Measurements from ENCODE around the gene CHRNA4.

Gene CHRNA4

GRCh38 chr20:63317061-63317460, 44.1 kb downstream of the CHRNA4 start:
- H3K9me2 ChIP-seq (replicated peaks; ENCODE audit: control insufficient read depth, low read length) = no peaks in the 10 kb centered on the region
- no peak overlapping the region for H3K27ac ChIP-seq (ENCODE audit: low read depth, low read length)
- no peaks in the 10 kb centered on the region for H3K36me3 ChIP-seq (ENCODE audit: control insufficient read depth, low read length)
- no peak overlapping the region for H3K4me3 ChIP-seq (ENCODE audit: low read length)
- H3K9me3 ChIP-seq (ENCODE audit: control insufficient read depth, insufficient read depth, low read length) = no peaks in the 10 kb centered on the region
- H3K27me3 ChIP-seq (ENCODE audit: control insufficient read depth, low read length) = no peaks in the 10 kb centered on the region
- H3K4me1 ChIP-seq (ENCODE audit: control insufficient read depth, low read length) = no peaks in the 10 kb centered on the region
- no peak overlapping the region for H3K4me2 ChIP-seq (ENCODE audit: low read length)
- H3K79me2 ChIP-seq (ENCODE audit: control insufficient read depth, low read length) = no peaks in the 10 kb centered on the region
- no peaks in the 10 kb centered on the region for H4K20me1 ChIP-seq (ENCODE audit: control insufficient read depth, insufficient read depth, low read depth, low read length)
- TF ChIP-seq CTCF (IDR thresholded peaks at IDR 0.05; ENCODE audit: low read depth, low read length, poor library complexity, severe bottlenecking) (no peak), EZH2phosphoT487 (IDR thresholded peaks at IDR 0.05; ENCODE audit: borderline replicate concordance, low read length) (no peak)
- no peaks in the 10 kb centered on the region for H3F3A ChIP-seq (ENCODE audit: control insufficient read depth, insufficient read depth)

DNA sequence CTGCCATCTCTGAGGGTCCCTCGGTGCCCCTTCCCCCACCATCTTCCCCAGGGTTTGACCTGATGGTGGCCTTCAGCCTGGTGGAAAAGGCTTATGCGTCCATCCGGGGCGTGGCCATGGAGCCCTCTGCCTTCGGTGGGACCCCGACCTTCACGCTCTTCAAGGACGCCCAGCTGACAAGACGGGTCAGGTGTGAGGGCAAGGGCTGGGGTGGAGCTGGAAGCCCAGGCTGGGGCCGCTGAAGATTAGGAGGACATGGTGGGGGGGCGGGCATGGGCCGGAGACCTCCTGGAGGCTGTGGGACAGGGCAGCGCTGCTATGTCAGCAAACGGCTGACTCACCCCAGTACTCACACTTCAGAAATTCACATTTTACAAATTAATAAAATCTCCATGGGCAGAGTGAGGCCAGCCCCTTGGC, 44.6 kb downstream of the CHRNA4 start:
- no peaks in the 10 kb centered on the region for H3K27me3 ChIP-seq (ENCODE audit: control insufficient read depth, low read length)
- H3K9me3 ChIP-seq (ENCODE audit: control insufficient read depth, insufficient read depth, low read length) = no peaks in the 10 kb centered on the region
- H3K27ac ChIP-seq (ENCODE audit: low read depth, low read length) = no peak overlapping the region
- no peaks in the 10 kb centered on the region for H4K20me1 ChIP-seq (ENCODE audit: control insufficient read depth, insufficient read depth, low read depth, low read length)
- H3F3A ChIP-seq (ENCODE audit: control insufficient read depth, insufficient read depth) = no peaks in the 10 kb centered on the region
- H3K36me3 ChIP-seq (ENCODE audit: control insufficient read depth, low read length) = no peaks in the 10 kb centered on the region
- H3K4me1 ChIP-seq (ENCODE audit: control insufficient read depth, low read length) = no peaks in the 10 kb centered on the region
- H3K79me2 ChIP-seq (ENCODE audit: control insufficient read depth, low read length) = no peaks in the 10 kb centered on the region
- TF ChIP-seq EZH2phosphoT487 (IDR thresholded peaks at IDR 0.05; ENCODE audit: borderline replicate concordance, low read length) (no peak), CTCF (IDR thresholded peaks at IDR 0.05; ENCODE audit: low read depth, low read length, poor library complexity, severe bottlenecking) (no peak)
- H3K4me2 ChIP-seq (ENCODE audit: low read length) = no peak overlapping the region
- no peak overlapping the region for H3K4me3 ChIP-seq (ENCODE audit: low read length)
- H3K9me2 ChIP-seq (replicated peaks; ENCODE audit: control insufficient read depth, low read length) = no peaks in the 10 kb centered on the region

GRCh38 chr20:63315731-63316491, 45.2 kb downstream of the CHRNA4 start:
- no peaks in the 10 kb centered on the region for H3K27me3 ChIP-seq (ENCODE audit: control insufficient read depth, low read length)
- no peaks in the 10 kb centered on the region for H3K79me2 ChIP-seq (ENCODE audit: control insufficient read depth, low read length)
- TF ChIP-seq EZH2phosphoT487 (IDR thresholded peaks at IDR 0.05; ENCODE audit: borderline replicate concordance, low read length) = no peak
- no peak for TF ChIP-seq CTCF (IDR thresholded peaks at IDR 0.05; ENCODE audit: low read depth, low read length, poor library complexity, severe bottlenecking)
- H3K4me3 ChIP-seq (ENCODE audit: low read length) = no peak overlapping the region
- H3K9me2 ChIP-seq (replicated peaks; ENCODE audit: control insufficient read depth, low read length) = no peaks in the 10 kb centered on the region
- H3K4me2 ChIP-seq (ENCODE audit: low read length) = no peak overlapping the region
- no peak overlapping the region for H3K27ac ChIP-seq (ENCODE audit: low read depth, low read length)
- no peaks in the 10 kb centered on the region for H3F3A ChIP-seq (ENCODE audit: control insufficient read depth, insufficient read depth)
- H3K9me3 ChIP-seq (ENCODE audit: control insufficient read depth, insufficient read depth, low read length) = no peaks in the 10 kb centered on the region
- H4K20me1 ChIP-seq (ENCODE audit: control insufficient read depth, insufficient read depth, low read depth, low read length) = no peaks in the 10 kb centered on the region
- no peaks in the 10 kb centered on the region for H3K4me1 ChIP-seq (ENCODE audit: control insufficient read depth, low read length)
- no peaks in the 10 kb centered on the region for H3K36me3 ChIP-seq (ENCODE audit: control insufficient read depth, low read length)

Data from DOHH2 (cell line).